Stomach (tissue), 9 donors: ENCODE results near the gene NEDD1. TPM values are rescaled to one million over a fixed set of nuclear protein-coding genes. Genes with fewer than 3 reads are reported as not detected.

Experiments
- DNase-seq, 2 donors: peaks; one replicate each; pipeline versions ENCODE4 v3.0.0 to v3.0.0-alpha.2; 2013 to 2019
- H3K27ac ChIP-seq, 5 donors: fragments of 200-600 bp in 4 of 5; sonication (generic) in 4 of 5; one replicate each; pipeline ENCODE4 v1.5.1; 2013 to 2019; ENCODE audit warnings: mild to moderate bottlenecking in 1 of 5, moderate library complexity in 1 of 5
- H3K27me3 ChIP-seq, 3 donors: fragments of 200-600 bp; sonication (generic); one replicate each; pipeline ENCODE4 v1.5.1; 2017 to 2019; ENCODE audit warnings: mixed run types in 1 of 3
- H3K36me3 ChIP-seq, 4 donors: fragments of 200-600 bp; sonication (generic); 1 replicate in 3 of 4; 2 replicates in 1 of 4; pipeline ENCODE4 v1.5.1; 2016 to 2019
- H3K4me1 ChIP-seq, 4 donors: fragments of 200-600 bp; sonication (generic); one replicate each; pipeline ENCODE4 v1.5.1; 2016 to 2019
- H3K4me3 ChIP-seq, 4 donors: fragments of 200-600 bp; sonication (generic) in 3 of 4; one replicate each; pipeline ENCODE4 v1.5.1; 2016 to 2019; ENCODE audit warnings: mild to moderate bottlenecking in 1 of 4
- H3K9me3 ChIP-seq, 4 donors: fragments of 200-600 bp; sonication (generic); one replicate each; pipeline ENCODE4 v1.5.1; 2016 to 2019
- CTCF ChIP-seq, 7 experiments: fragments of 450-650 bp in 4 of 7; fragments of 200-600 bp in 3 of 7; sonication (generic) in 3 of 7; IDR thresholded peaks; one replicate each; pipeline ENCODE4 v1.5.1; 2016 to 2019; ENCODE audit warnings: antibody characterized with exemption in 7 of 7, control low read depth in 2 of 7, mild to moderate bottlenecking in 1 of 7
- EP300 ChIP-seq: sonication (generic); formaldehyde crosslinking; IDR thresholded peaks from one replicate; pipeline ENCODE4 v1.6.1; 2017; ENCODE audit warnings: antibody characterized with exemption
- POLR2A ChIP-seq, 4 donors: fragments of 450-650 bp; IDR thresholded peaks; one replicate each; pipeline ENCODE4 v1.6.1; 2016; ENCODE audit warnings: antibody characterized with exemption in 4 of 4, control low read depth in 2 of 4, mild to moderate bottlenecking in 1 of 4, moderate library complexity in 1 of 4
- POLR2AphosphoS5 ChIP-seq, 3 donors: sonication (generic); formaldehyde crosslinking; IDR thresholded peaks; one replicate each; pipeline ENCODE4 v1.6.1; 2016; ENCODE audit warnings: antibody characterized with exemption in 3 of 3
- WGBS, 5 donors: extraction: QIAGEN DNeasy Blood & Tissue Kit in 3 of 5; methylation state at CpG; one replicate each; pipeline versions ENCODE4 v1.1.5 to v1.1.7; 2013 to 2018; 5-methylcytosine and 5-hydroxymethylcytosine counted together
- intact Hi-C: fragments of 100-400 bp; cut with DNase I; formaldehyde crosslinking; loops from one replicate; pipeline ENCODE4 v1.15.1; 2023; ENCODE audit warnings: low total_unique reads
- polyA plus RNA-seq, 3 donors: library from polyadenylated mRNA; stranded (reverse); fragments of 200-250 nt; gene quantifications; one replicate each; pipeline ENCODE4 v1.2.3, GENCODE V29; 2013
- total RNA-seq, 5 donors: library from RNA; depleted of rRNA; stranded (reverse); fragments of >200 nt; gene quantifications; one replicate each; pipeline versions ENCODE4 v1.1.0 to v1.2.3, GENCODE V29; 2014 to 2016
- donor health status: healthy with polysubstance abuse.
- donor health status: Bipolar disorder and iron deficiency.
- donor health status: healthy.

NEDD1 gene
- total and polyA plus RNA-seq, 8 donors, result 2.9 to 81.7 (median 7.8) TPM

DNA sequence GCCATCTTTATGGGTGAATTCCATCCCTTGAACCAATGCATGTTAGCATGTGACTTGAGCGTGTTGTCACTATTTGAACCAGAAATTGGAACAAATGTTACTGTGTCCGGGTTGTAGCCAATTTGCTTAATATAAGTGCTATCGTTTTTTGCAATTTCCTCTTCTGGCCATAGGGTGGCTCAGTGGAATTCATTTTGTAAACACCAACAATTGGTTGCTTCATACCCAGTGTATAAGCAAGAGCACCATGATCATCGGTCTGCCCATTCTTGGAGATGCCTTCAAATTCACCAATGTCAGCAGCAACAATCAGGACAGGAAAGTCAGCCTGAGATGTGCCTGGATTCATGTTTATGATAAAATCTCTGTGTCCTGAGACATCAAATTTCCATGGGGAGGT lies 5.0 kb upstream of the NEDD1 start:
- Histone ChIP-seq H3K27me3 (no peaks in the 10 kb centered on the region), H3K4me3 (no peak overlapping the region), H3K36me3 (no peaks in the 10 kb centered on the region), H3K9me3 (no peaks in the 10 kb centered on the region), H3K4me1 (peaks cover 0 to 7% (median 0%) of the 10 kb centered on the region in 4 donors), H3K27ac (no peak overlapping the region)
- intact Hi-C loops, result no loop called here
- no peak for DNase-seq
- TF ChIP-seq POLR2A (IDR thresholded peaks at IDR 0.05) (no peak), EP300 (no peak), POLR2AphosphoS5 (IDR thresholded peaks at IDR 0.05) (no peak), CTCF (IDR thresholded peaks at IDR 0.05) (no peak)
- WGBS, 5 donors, result 72 to 83% (median 77%) methylated on average over 4 of the region's 4 CpGs

GRCh38 chr12:96906498-96906848 lies 584 bp upstream of the NEDD1 start:
- Histone ChIP-seq H3K36me3 (no peaks in the 10 kb centered on the region), H3K4me3 (peak overlapping the region; percentile 60 to 88 (median 80)), H3K27me3 (no peaks in the 10 kb centered on the region), H3K4me1 (peaks cover 0 to 42% (median 14%) of the 10 kb centered on the region in 4 donors), H3K9me3 (no peaks in the 10 kb centered on the region), H3K27ac (peak overlapping the region; percentile 43 to 95 (median 86))
- DNase-seq, result no peak
- intact Hi-C loops, result no loop called here
- TF ChIP-seq POLR2AphosphoS5 (IDR thresholded peaks at IDR 0.05) (no peak), CTCF (IDR thresholded peaks at IDR 0.05) (no peak), EP300 (no peak), POLR2A (IDR thresholded peaks at IDR 0.05) (no peak)
- 28 to 40% (median 32%) methylated on average over 9 of the region's 9 CpGs for WGBS, 5 donors

- H3K27ac ChIP-seq, result peak overlapping the region; percentile 80 to 97 (median 92)
- H3K27me3 ChIP-seq, result no peaks in the 10 kb centered on the region
- TF ChIP-seq POLR2A (IDR thresholded peaks at IDR 0.05), result no peak
Measured at GRCh38 chr12:96907671-96908422, 790 bp downstream of the NEDD1 start.

GRCh38 chr12:96908423-96908675 lies 1.3 kb downstream of the NEDD1 start:
- H3K36me3 ChIP-seq, result no peaks in the 10 kb centered on the region
- H3K4me1 ChIP-seq, result peaks cover 0 to 54% (median 18%) of the 10 kb centered on the region in 4 donors
- intact Hi-C loops, result no loop called here
- no peak for TF ChIP-seq POLR2A (IDR thresholded peaks at IDR 0.05)
- no peaks in the 10 kb centered on the region for H3K9me3 ChIP-seq
- no peaks in the 10 kb centered on the region for H3K27me3 ChIP-seq
- 63 to 73% (median 67%) methylated on average over 3 of the region's 3 CpGs for WGBS, 5 donors
- peak overlapping the region in 2 of 4 donors; percentile 60 to 88 for H3K4me3 ChIP-seq
- no peak overlapping the region for H3K27ac ChIP-seq
- DNase-seq, result no peak

More at GRCh38 chr12:96907671-96908422, 790 bp downstream of the NEDD1 start:
- H3K36me3 ChIP-seq, result no peaks in the 10 kb centered on the region
- peak overlapping the region; percentile 60 to 88 (median 80) for H3K4me3 ChIP-seq
- peaks cover 0 to 54% (median 18%) of the 10 kb centered on the region in 4 donors for H3K4me1 ChIP-seq
- no peaks in the 10 kb centered on the region for H3K9me3 ChIP-seq
- peak in 1 of 2 donors; percentile 64 for DNase-seq
- intact Hi-C loops, result no loop called here
- WGBS, 5 donors, result 4 to 6% (median 4%) methylated on average over 22 to 23 of the region's 23 CpGs

DNA sequence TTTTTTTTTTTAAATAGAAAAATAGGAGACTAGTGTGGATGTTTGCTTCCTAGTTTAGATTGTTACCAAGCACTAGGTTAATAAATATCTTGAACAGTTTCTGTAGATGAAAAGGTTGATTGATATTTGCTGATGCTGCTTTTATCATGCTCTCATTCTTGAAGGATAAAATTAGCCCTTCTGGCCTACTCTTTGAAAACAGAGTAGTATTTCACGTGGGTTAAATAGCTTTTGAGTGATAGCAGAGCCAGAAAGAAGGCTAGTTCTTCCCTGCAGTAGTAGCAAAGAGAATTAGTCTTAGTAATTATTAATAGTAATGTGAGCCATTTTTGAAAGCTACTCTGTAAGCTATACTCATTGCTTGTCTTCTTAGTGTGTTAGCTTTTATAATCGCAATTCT lies 5.2 kb downstream of the NEDD1 start:
- no peaks in the 10 kb centered on the region for H3K36me3 ChIP-seq
- H3K9me3 ChIP-seq, result no peaks in the 10 kb centered on the region
- intact Hi-C loops, result no loop called here
- no peak overlapping the region for H3K27ac ChIP-seq
- no peaks in the 10 kb centered on the region for H3K27me3 ChIP-seq
- H3K4me1 ChIP-seq, result peaks cover 0 to 47% (median 18%) of the 10 kb centered on the region in 4 donors
- H3K4me3 ChIP-seq, result no peak overlapping the region
- WGBS, 5 donors, result 64 to 74% (median 69%) methylated on average over 2 of the region's 2 CpGs
- TF ChIP-seq CTCF (IDR thresholded peaks at IDR 0.05) (no peak), POLR2AphosphoS5 (IDR thresholded peaks at IDR 0.05) (no peak), EP300 (no peak), POLR2A (IDR thresholded peaks at IDR 0.05) (no peak)
- DNase-seq, result no peak
